Stimulated activated naive CD8-positive, alpha-beta T cell treated with anti-CD3 and anti-CD28 coated beads, Interleukin-15, amount 100 ng/mL, for 72 hours (primary cell): ENCODE results near the gene TTBK1.
A peak's percentile ranks its signal among the peaks of the same experiment; 100 is the strongest.

ENCODE experiments used
- ATAC-seq: fragments of 150-1000 bp; cut with Tn5 transposase; 2 replicates; pipeline ENCODE4 v1.10.0; 2021; ENCODE audit warnings: mild to moderate bottlenecking, moderate library complexity
- DNase-seq, 2 donors: peaks; one replicate each; pipeline ENCODE4 v3.0.0; 2021 to 2022
- H3K27ac Mint-ChIP-seq, 2 donors: one replicate each; pipeline ENCODE4 v1.8.0; 2022; ENCODE audit warnings: mild to moderate bottlenecking in 2 of 2, mixed read lengths in 2 of 2, moderate library complexity in 2 of 2
- H3K27me3 Mint-ChIP-seq: one replicate; pipeline ENCODE4 v1.8.0; 2022; ENCODE audit warnings: mixed read lengths
- H3K4me1 Mint-ChIP-seq: one replicate; pipeline ENCODE4 v1.8.0; 2022; ENCODE audit warnings: mild to moderate bottlenecking, mixed read lengths
- H3K4me3 Mint-ChIP-seq, 2 donors: one replicate each; pipeline ENCODE4 v1.8.0; 2022; ENCODE audit warnings: mild to moderate bottlenecking in 2 of 2, mixed read lengths in 2 of 2, moderate library complexity in 1 of 2
- H3K9me3 Mint-ChIP-seq, 2 donors: one replicate each; pipeline ENCODE4 v1.8.0; 2022; ENCODE audit warnings: mixed read lengths in 2 of 2

The TTBK1 gene

DNA sequence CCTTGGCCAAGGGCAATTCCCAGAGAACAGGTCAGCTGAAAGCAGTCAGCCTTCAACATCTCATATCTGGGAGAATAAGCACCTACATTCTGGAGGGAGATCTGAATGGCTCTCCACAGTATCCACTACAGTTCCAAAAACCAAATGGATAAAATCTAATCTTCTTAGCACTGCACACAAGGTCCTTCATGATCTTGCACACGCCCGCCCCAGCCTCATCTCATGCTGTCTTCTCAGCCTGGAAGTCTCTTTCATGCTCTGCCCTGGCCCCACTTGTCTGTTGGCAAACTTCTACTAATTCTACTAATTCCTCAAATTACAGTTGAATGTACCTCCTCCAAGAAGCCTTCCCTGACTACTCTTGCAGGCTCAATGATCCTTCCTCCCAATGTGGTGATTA, 1.8 kb upstream of the TTBK1 start:
- H3K27ac Mint-ChIP-seq: no peak overlapping the region
- H3K4me3 Mint-ChIP-seq: no peak overlapping the region
- H3K9me3 Mint-ChIP-seq: peaks cover 0 to 6% of the 10 kb centered on the region in 2 donors
- H3K4me1 Mint-ChIP-seq: peaks cover 6% of the 10 kb centered on the region
- no peak for DNase-seq
- H3K27me3 Mint-ChIP-seq: peaks cover 23% of the 10 kb centered on the region
- ATAC-seq: no peak

DNA sequence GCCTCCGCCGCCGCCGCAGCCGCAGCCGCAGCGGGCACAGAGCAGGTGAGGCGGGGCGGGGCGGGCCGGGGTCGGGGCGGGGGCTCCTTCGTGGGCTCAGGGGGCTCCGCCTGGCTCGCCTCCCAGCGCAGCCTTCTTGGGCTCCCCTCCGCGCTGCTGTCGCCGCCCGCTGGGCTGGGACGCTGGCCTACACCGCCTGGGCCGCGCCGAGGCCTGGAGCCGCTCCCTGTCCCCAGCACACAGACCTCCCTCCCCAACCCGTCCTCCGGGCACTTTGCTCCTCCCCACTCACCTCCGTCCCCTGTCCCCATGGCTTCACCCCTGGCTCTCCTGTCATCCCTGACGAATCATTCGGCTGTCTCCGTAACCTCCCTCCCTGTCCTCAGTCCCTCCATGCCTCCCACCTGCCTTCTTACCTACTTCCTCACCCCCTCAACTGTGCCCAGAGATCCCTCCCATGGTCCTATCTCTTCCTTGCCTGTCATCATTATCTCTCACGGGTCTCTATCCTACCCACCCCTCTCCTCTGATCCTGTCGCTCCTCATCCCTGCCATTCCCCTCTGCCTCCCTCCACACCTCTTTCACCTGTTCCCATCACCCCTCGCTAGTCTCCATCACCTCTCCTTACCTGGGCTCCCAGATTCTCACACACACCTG, 512 bp downstream of the TTBK1 start:
- Mint-ChIP-seq H3K9me3 (peaks cover 0 to 6% of the 10 kb centered on the region in 2 donors), H3K4me1 (peaks cover 6% of the 10 kb centered on the region), H3K27me3 (peaks cover 17% of the 10 kb centered on the region), H3K4me3 (no peak overlapping the region), H3K27ac (no peak overlapping the region)
- no peak for DNase-seq
- ATAC-seq: no peak

- H3K4me3 Mint-ChIP-seq: peak overlapping the region; percentile 85 to 86
- H3K9me3 Mint-ChIP-seq: no peaks in the 10 kb centered on the region
- peaks cover 11% of the 10 kb centered on the region for H3K4me1 Mint-ChIP-seq
- DNase-seq (no peak), ATAC-seq (peak; percentile 52)
- H3K27ac Mint-ChIP-seq: peak overlapping the region in 1 of 2 donors; percentile 1
- peaks cover 18% of the 10 kb centered on the region for H3K27me3 Mint-ChIP-seq
These were observed 3.2 kb downstream of the TTBK1 start for GRCh38 chr6:43246301-43247113.

DNA sequence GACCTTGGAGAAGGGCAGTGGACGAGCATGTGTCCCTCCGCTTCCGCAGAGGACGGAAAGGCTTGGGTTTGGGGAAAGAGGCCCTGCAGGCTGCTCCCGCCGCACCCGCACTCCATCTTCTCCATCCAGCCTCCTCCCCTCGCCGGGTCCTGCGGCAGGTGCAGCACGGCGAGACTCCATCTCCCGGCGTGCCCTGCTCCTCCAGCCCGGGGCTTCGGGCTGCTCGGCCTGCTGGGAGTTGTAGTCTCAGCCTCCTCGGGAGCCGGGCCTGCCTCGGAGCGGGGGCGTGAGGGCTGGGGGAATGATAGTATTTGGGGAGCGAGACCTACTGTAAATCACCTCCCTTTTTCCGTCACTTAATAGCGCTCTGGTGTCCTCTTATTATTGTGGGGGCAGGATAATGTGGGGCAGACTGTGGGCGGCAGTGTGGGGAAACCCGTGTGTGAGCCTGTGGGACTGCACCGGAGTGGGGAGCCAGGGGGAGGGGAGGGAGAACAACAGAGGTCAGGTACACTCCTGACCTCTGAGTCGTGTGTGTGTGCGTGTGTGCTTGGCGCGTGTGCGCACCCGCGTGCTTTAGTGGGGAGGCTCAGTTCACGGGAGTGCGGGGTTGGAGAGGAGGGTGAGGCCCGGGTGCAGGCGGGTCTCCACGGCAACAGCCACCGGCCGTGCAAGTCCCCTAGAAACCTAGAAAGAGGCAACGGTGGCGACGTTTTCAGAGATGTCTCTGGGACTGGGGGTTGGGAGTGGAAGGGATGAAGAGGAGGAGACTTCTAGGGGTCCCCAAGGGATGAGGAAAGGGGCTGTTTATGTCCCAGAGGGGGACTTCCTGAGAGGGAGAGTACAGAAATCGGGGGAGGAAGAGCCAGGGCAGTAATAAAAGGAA, 4.1 kb downstream of the TTBK1 start:
- H3K4me1 Mint-ChIP-seq: peaks cover 16% of the 10 kb centered on the region
- ATAC-seq (peak; percentile 98), DNase-seq (peak; percentile 78 to 87)
- H3K9me3 Mint-ChIP-seq: no peaks in the 10 kb centered on the region
- peak overlapping the region; percentile 85 to 86 for H3K4me3 Mint-ChIP-seq
- H3K27me3 Mint-ChIP-seq: peaks cover 27% of the 10 kb centered on the region
- H3K27ac Mint-ChIP-seq: peak overlapping the region; percentile 89 to 92

GRCh38 chr6:43248101-43248500, 4.8 kb downstream of the TTBK1 start:
- DNase-seq (no peak), ATAC-seq (no peak)
- H3K4me3 Mint-ChIP-seq: peak overlapping the region; percentile 85 to 86
- H3K4me1 Mint-ChIP-seq: peaks cover 16% of the 10 kb centered on the region
- peak overlapping the region in 1 of 2 donors; percentile 92 for H3K27ac Mint-ChIP-seq
- H3K9me3 Mint-ChIP-seq: no peaks in the 10 kb centered on the region
- peaks cover 34% of the 10 kb centered on the region for H3K27me3 Mint-ChIP-seq

GRCh38 chr6:43248791-43249190, 5.5 kb downstream of the TTBK1 start:
- H3K4me3 Mint-ChIP-seq: no peak overlapping the region
- no peak overlapping the region for H3K27ac Mint-ChIP-seq
- peaks cover 17% of the 10 kb centered on the region for H3K4me1 Mint-ChIP-seq
- H3K9me3 Mint-ChIP-seq: no peaks in the 10 kb centered on the region
- peaks cover 36% of the 10 kb centered on the region for H3K27me3 Mint-ChIP-seq
- DNase-seq: no peak
- no peak for ATAC-seq

DNA sequence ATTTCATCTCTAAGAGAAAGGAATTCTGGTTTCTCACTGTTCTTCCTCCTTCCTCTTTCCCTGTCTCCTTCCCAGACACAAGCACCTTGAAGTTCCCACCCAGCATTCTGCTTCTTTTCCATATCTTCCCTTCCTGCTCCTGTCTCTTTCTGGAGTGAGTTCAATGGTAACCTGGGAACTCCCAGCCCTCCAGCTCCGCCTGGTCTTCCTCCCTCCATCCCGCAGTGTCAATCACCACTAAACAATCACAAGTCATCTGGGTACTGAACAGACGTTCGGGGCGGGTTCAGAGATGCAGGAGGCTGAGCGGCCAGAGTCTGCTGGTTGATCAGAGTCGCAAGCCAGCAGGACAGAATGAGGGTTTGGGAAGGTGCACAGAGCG, 7.7 kb downstream of the TTBK1 start:
- no peak for DNase-seq
- no peak for ATAC-seq
- peak overlapping the region; percentile 14 to 50 for H3K4me3 Mint-ChIP-seq
- H3K27ac Mint-ChIP-seq: no peak overlapping the region
- no peaks in the 10 kb centered on the region for H3K9me3 Mint-ChIP-seq
- peaks cover 27% of the 10 kb centered on the region for H3K4me1 Mint-ChIP-seq
- H3K27me3 Mint-ChIP-seq: peaks cover 42% of the 10 kb centered on the region

GRCh38 chr6:43253401-43253800, 10.1 kb downstream of the TTBK1 start:
- H3K4me1 Mint-ChIP-seq: peaks cover 43% of the 10 kb centered on the region
- H3K27ac Mint-ChIP-seq: no peak overlapping the region
- H3K4me3 Mint-ChIP-seq: no peak overlapping the region
- peaks cover 42% of the 10 kb centered on the region for H3K27me3 Mint-ChIP-seq
- ATAC-seq: no peak
- no peak for DNase-seq
- no peaks in the 10 kb centered on the region for H3K9me3 Mint-ChIP-seq

DNA sequence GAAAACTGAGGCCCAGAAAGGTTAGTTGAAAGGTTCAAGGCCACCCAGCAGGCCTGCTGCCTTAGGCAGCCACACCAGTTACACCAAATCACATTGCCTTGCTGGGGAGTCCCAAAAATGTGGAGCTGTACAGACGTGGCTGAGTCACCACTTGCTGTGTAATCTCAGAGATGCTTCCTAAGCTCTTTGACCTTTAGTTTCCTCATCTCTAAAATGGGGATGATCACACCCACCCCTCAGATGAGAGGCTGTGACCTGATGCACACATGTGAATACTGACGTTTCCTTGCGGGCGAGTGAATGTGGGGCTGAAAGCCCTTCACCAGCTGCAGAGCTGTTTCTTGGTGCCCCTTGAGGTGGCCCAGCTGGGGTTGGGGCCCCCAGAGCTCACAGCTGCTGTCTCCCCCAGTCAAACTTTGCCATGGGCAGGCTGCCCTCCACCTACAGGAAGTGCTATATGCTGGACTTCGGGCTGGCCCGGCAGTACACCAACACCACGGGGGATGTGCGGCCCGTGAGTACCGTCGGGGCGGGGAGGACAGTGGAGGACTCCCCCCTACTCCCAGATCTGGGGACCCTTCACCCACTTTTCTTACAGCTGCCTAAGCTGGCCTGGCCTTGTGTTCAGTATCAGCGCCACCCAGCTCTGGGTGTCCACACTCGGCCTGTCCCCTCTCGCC, 11.0 kb downstream of the TTBK1 start:
- H3K27ac Mint-ChIP-seq: peak overlapping the region in 1 of 2 donors; percentile 5

GRCh38 chr6:43254846-43255245, 11.6 kb downstream of the TTBK1 start:
- Mint-ChIP-seq H3K9me3 (no peaks in the 10 kb centered on the region), H3K27me3 (peaks cover 42% of the 10 kb centered on the region), H3K4me1 (peaks cover 43% of the 10 kb centered on the region), H3K27ac (peak overlapping the region in 1 of 2 donors; percentile 5), H3K4me3 (no peak overlapping the region)
- DNase-seq (no peak), ATAC-seq (no peak)

More for the DNA sequence above, 11.0 kb downstream of the TTBK1 start:
- ATAC-seq: peak; percentile 53
- H3K9me3 Mint-ChIP-seq: no peaks in the 10 kb centered on the region
- H3K4me1 Mint-ChIP-seq: peaks cover 43% of the 10 kb centered on the region
- no peak for DNase-seq
- peaks cover 42% of the 10 kb centered on the region for H3K27me3 Mint-ChIP-seq
- H3K4me3 Mint-ChIP-seq: no peak overlapping the region

DNA sequence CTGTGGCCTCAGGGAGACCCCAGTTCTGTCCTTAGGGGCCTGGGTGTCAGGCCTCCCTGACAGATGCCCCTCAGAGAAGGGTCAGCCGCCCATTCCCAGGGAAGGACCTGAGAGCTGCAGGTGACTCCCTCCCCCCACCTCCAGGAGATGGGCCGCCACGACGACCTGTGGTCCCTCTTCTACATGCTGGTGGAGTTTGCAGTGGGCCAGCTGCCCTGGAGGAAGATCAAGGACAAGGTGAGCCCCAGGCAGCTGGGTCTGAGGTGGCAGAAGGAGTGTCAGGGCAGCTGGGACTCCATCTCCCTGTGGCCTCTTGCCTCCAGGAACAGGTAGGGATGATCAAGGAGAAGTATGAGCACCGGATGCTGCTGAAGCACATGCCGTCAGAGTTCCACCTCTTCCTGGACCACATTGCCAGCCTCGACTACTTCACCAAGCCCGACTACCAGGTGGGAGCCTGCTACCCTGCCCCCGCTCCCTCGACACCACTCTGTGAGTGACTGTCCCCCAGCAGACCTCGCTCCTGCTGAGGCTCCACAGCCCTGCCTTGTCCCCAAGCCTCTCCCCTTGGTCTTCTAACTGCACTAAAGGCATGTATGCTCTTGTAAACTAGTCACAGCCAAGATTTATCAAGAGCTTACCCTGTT, 12.2 kb downstream of the TTBK1 start:
- no peak overlapping the region for H3K4me3 Mint-ChIP-seq
- H3K9me3 Mint-ChIP-seq: no peaks in the 10 kb centered on the region
- H3K4me1 Mint-ChIP-seq: peaks cover 42% of the 10 kb centered on the region
- H3K27me3 Mint-ChIP-seq: peaks cover 42% of the 10 kb centered on the region
- no peak overlapping the region for H3K27ac Mint-ChIP-seq
- ATAC-seq: no peak
- DNase-seq: no peak

DNA sequence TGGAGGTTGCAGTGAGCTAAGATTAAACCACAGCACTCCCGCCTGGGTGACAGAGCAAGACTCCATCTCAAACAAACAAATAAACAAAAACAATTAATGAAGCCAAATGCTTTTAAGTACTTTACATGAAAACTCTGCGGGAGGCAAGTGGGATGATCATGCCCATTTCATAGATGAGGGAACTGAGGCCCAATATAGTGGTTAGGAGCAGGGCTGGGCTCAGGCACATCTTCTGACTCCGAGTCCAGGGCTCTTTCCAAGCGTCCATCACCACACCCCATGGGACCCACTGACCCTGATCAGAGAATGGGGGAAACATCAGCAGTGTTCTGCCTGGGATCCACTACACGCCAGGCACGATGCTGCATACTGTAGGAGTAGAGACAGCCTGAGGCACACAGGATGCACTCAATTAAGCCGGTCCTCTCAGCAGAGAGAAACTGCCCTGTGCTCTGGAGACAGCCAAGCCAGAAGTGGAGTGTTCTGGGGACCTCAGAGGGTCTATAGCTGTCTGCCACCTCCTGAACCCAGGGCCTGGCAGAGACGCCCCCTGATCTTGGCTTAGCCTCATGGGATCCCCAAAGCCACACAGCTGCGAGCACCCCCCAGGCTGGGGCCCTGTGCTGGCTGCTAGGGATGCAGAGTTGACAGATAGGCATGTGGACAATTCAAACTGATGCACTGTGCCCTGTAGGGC, 13.5 kb downstream of the TTBK1 start:
- peak overlapping the region in 1 of 2 donors; percentile 10 for H3K27ac Mint-ChIP-seq
- ATAC-seq: no peak
- peaks cover 29% of the 10 kb centered on the region for H3K4me1 Mint-ChIP-seq
- H3K4me3 Mint-ChIP-seq: peak overlapping the region in 1 of 2 donors; percentile 21
- H3K9me3 Mint-ChIP-seq: no peaks in the 10 kb centered on the region
- DNase-seq: no peak
- peaks cover 30% of the 10 kb centered on the region for H3K27me3 Mint-ChIP-seq

GRCh38 chr6:43257367-43258145, 14.3 kb downstream of the TTBK1 start:
- ATAC-seq (peak; percentile 42), DNase-seq (no peak)
- H3K4me1 Mint-ChIP-seq: peaks cover 26% of the 10 kb centered on the region
- H3K4me3 Mint-ChIP-seq: peak overlapping the region in 1 of 2 donors; percentile 21
- H3K9me3 Mint-ChIP-seq: no peaks in the 10 kb centered on the region
- peak overlapping the region in 1 of 2 donors; percentile 38 for H3K27ac Mint-ChIP-seq
- H3K27me3 Mint-ChIP-seq: peaks cover 22% of the 10 kb centered on the region
